HG03378 (cell line): Measurements from ENCODE around the gene GANAB.
A peak's percentile ranks its signal among the peaks of the same experiment; 100 is the strongest.
"Not testable (repeated sequence)": the region's sequence is repeated elsewhere in the genome, so short reads cannot be mapped to it uniquely, and the experiment has no call there.

Source experiments
- ATAC-seq: cut with Tn5 transposase; IDR thresholded peaks from one replicate; pipeline ENCODE4 v1.9.1; 2021; ENCODE audit warnings: mild to moderate bottlenecking, moderate library complexity; ENCODE audit not compliant: unreplicated experiment

Gene GANAB

GRCh38 chr11:62627713-62628112 lies 18.7 kb downstream of the GANAB start:
- ATAC-seq: no peak

DNA sequence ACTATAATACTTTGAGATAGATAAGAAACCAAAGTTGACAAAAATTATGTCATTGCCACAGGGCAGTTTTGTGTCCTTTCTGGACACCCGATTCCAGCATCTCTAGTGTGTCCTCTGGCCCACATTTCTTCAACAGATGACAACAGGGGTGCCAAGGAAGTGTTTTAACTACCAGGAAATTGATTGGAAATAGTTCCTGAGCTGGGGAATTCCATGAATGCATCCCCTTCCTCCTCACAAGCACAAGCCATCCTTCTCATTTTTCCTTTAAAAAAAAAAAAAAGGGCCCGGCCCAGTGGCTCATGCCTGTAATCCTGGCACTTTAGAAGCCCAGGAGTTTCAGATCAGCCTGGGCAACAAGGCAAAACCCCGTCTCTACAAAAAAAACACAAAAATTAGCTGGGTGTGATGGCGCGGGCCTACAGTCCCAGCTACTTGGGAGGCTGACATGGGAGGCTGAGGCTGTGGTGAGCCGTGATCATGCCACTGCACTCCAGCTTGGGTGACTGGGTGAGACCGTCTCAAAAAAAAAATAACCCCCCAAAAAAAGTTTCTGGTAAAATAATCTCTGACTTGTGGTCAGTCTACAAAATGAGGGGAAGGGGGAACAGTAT lies 23.8 kb downstream of the GANAB start:
- ATAC-seq: no peak

GRCh38 chr11:62621567-62622470 lies 24.6 kb downstream of the GANAB start, which contains the start of gene B3GAT3:
Gene B3GAT3 (minus strand): TSS chr11:62621986. CDS start chr11:62621947, 39 bp downstream.
- ATAC-seq: peak; percentile 87

GRCh38 chr11:62621027-62621566 lies 25.3 kb downstream of the GANAB start:
- no peak for ATAC-seq

DNA sequence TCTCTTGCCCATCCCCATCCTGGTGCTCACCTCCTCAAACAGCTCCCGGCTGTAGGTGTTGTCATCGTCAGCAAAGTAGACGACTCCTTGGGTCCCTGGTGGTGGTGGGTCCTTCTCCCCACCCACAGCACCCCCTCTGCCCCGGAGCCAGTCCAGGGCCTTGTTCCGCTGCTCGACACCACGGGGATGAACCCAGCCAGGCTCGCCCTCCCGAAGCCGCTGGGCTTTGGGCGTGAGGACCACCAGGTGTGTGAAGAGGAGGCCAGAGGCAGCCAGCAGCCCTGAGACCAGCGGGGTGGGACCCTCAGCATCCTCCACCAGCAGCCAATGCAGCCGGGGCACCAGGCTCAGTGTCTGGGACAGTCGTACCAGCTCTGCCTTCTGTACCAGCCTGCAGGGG lies 29.5 kb downstream of the GANAB start:
- not testable (repeated sequence) for ATAC-seq

DNA sequence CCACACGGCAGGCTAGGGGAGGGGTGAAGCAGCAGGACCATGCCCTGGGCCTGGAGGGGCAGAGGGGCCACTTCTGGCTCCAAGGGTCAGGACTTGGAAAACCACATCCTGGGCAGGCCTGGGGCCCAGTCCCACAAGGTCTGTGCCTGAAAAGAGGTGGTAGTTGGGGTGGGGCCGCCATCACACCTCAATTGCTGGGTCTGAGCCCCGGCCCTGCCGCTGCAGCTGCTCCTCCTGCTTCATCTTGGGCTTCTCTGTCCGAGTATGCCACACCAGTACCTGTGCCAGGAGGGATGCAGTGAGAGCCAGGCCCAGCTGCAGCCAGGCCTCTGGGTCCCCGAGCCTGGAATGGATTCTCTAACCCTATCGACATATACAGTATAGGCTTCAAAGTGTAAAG lies 30.9 kb downstream of the GANAB start:
- no peak for ATAC-seq

GRCh38 chr11:62614275-62614674 lies 32.1 kb downstream of the GANAB start:
- ATAC-seq: no peak

DNA sequence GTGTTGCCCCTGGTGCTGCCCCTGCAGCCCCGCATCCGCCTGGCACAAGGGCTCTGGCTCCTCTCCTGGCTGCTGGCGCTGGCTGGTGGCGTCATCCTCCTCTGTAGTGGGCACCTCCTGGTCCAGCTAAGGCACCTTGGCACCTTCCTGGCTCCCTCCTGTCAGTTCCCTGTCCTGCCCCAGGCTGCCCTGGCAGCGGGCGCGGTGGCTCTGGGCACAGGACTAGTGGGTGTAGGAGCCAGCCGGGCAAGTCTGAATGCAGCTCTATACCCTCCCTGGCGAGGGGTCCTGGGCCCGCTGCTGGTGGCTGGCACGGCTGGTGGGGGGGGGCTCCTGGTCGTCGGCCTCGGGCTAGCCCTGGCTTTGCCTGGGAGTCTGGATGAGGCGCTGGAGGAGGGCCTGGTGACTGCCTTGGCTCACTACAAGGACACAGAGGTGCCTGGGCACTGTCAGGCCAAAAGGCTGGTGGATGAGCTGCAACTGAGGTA lies 33.1 kb downstream of the GANAB start:
- ATAC-seq: no peak

DNA sequence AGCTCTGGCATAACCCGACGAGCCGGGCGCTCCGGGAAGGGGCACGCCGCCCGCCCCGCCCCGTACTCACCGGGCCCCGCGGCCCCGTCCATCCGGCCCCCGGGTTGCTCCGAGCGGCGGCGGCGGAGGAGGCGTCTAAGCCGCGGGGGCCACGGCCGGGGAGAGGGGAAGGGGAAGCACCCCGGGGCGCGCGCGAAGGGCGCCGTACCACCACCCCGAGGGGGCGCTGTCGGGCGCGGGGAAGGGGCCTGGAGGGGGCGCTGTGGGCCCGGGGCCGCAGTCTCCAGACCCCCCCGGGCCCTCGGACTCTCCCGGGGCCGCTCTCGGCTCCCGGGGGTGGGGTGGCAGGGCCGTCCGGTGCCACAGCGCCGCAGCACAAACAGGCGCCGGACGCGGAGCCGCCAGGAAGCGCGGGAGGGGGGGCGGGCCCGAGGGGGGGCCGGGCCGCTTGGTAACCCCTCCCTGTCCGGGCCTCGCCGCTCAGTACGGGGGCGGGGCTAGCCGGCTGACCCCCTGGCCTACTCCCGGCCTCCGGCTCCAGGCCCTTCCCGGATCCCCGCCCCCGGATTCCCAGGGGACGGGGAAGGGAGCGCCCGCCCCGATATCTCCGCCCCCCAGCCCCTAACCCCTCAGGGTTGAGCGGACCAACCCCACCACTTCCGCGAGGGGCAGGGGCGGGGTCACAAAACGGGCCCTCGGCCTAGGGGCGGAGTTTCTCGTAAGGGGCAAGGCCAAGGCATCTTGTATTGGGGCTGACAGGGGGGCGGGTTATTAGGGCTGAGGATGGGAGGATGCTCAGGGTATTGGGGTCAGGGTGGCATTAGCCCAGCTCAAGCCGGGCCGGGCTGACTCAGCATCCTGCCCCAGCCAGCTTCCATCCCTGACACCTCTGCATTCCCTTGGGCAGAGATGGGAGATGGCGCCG lies 33.8 kb downstream of the GANAB start, which contains the start of the genes EML3 and ROM1:
TSS of gene EML3 (minus strand) at position 410 of the 925 bp plus-strand sequence. CDS start at position 92, 318 bp downstream.
TSS of gene ROM1 (plus strand) at position 892 of the 925 bp plus-strand sequence. CDS start at position 917, 25 bp downstream.
- ATAC-seq: peak; percentile 53

DNA sequence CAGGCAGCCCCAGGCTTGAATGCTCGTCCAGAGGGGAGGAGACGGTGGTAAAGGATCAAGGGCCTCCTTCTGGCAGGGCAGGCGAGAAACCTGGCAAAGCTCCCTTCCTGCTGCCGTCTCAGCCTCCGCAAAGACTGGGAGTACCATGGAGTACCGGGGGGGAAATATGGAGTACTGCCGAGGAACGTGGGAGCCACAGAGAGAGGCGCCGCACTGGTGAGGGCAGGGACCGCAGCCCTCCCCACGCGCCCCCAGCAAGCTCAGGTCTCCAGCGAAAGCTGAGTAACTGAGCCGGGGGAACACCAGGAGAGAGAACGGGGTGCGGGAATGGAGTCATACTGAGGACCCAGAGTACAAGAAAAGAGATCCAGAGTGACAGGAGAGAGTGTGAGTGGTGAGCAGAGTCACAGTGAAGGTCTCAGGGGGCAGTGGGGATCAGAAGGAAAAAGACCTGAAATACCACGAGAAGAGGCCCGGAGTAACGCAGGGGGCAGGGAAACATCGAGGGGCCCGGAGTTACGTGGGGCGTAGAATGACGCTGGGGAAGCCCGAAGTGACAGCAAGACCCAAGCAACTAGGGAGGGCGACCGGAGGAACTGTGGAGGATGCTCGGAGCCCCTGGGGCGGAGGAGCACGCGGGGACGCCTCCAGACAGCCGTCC lies 34.6 kb downstream of the GANAB start:
- ATAC-seq: peak; percentile 15

DNA sequence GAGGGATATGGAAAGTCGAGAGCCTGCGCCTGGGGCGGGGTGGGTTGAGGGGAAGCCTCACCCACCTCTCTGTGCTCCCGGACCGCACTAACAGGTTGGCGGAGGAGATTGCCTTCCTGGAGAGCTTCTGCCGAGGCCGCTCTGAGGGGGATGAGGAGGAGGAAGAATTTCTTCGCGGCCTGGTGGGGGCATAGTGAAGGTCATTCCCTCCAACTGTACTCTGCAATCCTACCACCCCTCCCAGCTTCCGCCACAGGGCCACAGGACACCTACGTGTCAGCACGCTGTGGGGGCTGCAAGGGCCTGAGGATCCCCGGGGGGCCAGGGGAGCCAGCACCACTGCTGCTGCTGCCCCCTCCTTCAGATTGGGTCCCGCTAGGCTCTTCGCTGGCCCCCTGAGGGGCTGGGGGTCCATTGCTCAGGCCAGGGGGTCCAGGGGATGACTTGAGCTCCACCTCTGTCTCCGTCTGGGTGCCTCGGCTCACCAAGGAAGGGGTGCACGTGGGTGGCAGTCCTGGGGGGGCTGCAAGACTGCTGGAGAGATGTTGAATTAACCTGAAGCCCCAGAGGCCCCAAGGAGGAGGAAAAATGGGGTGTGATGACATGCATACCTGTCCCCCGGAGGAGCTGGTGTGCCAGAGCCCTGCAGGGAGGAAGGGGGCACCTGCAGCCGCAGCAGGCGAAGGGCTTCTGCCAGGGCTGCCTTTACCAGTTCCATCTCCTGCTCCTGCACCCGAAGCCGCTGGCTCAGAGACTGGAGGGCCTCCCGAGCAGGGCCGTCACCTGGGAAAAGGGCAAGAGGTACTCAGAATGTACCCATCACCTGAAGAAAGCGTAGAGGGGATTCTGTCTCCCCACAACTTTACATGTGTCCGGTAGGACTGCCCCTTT lies 35.4 kb downstream of the GANAB start:
- no peak for ATAC-seq

DNA sequence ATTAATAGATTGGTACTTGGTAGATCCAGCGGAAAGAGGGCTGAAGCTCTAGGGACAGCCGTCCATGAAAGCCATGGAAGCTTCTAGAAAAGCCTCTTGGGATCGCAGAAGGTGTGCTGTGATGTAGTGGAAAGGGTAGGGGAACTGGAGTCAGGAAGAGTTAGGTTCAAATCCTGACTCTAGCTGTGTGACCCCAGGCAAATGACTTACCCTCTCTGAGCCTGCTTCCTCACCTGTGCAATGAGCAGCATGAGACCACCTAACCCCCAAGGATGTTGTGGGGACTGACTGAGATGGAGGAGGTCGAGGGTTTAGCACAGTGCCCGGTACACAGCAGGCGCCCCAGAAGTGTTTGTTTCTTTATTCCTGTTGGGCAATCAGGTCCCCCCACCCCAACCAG lies 36.0 kb downstream of the GANAB start:
- no peak for ATAC-seq

GRCh38 chr11:62608776-62609175 lies 37.6 kb downstream of the GANAB start:
- no peak for ATAC-seq

- ATAC-seq: no peak
Observed at GRCh38 chr11:62607714-62608113, 38.7 kb downstream of the GANAB start.

GRCh38 chr11:62605902-62606301 lies 40.5 kb downstream of the GANAB start:
- ATAC-seq: no peak

DNA sequence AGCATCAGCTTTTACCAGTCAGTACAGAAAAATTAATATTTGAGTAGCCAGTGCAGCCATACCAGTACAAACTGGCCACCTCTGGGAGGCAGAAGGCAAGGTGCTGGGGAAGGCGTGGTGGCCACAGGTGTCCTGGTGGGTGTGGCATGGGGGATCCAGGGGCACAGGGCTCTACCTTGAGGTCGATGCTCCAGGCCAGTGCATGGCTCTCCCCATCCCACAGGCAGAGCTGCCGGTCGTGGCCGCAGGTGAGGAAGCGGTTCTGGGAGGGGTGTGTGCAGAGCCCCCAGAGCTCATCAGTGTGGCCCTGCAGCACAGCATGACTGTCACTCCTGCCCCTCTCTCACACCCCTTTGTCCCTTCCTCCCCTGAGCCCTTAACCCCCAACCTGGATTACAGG lies 40.9 kb downstream of the GANAB start:
- ATAC-seq: no peak

- no peak for ATAC-seq
Observed at GRCh38 chr11:62604460-62605120, 41.8 kb downstream of the GANAB start.

DNA sequence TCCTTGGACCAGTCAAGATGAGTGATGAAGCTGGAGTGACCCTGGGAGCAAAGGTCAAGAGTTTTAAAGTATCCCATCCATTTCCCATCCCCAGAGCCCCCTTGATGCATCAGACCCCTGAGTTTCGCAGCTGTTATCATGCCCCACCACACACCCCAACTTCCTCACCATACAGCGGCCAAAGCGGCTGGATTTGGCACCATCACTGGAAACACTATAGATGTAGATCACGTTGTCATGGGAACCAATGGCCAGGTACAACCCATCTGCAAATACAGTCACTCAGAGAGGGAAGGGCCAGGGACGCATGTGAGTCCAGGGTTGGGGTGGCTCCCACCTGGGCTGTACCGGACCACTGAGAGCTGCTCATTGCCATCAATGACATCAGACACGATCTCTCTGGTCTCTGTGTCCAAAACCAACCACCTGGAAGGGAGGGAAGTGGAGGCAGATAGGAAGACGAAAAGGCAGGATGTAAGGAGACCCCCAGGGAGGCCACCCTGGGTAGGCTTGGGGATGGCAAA lies 42.6 kb downstream of the GANAB start:
- no peak for ATAC-seq
